ENCODE measurements around the gene APBA1. TPM values are rescaled to one million over a fixed set of nuclear protein-coding genes. Genes with fewer than 3 reads are reported as not detected.

APBA1 gene
- total RNA-seq, 4 donors from 2014 or later: 3.9 to 16.0 (median 6.6) TPM

GRCh38 chr9:69427286-69427685 is 244.9 kb downstream of the APBA1 start:
- TF ChIP-seq CTCF (IDR thresholded peaks at IDR 0.05; ENCODE audit: low read depth): no peak

GRCh38 chr9:69425136-69425801 is 246.9 kb downstream of the APBA1 start:
- TF ChIP-seq CTCF (IDR thresholded peaks at IDR 0.05; ENCODE audit: low read depth): no peak

- TF ChIP-seq CTCF (IDR thresholded peaks at IDR 0.05; ENCODE audit: low read depth): no peak
Measured at GRCh38 chr9:69421908-69422801, 250.0 kb downstream of the APBA1 start.

GRCh38 chr9:69420611-69421270 is 251.4 kb downstream of the APBA1 start:
- no peak for TF ChIP-seq CTCF (IDR thresholded peaks at IDR 0.05; ENCODE audit: low read depth)

- no peak for TF ChIP-seq CTCF (IDR thresholded peaks at IDR 0.05; ENCODE audit: low read depth)
Measured at GRCh38 chr9:69412741-69413150, 259.4 kb downstream of the APBA1 start.

GRCh38 chr9:69411931-69412740 is 260.0 kb downstream of the APBA1 start:
- TF ChIP-seq CTCF (IDR thresholded peaks at IDR 0.05; ENCODE audit: low read depth): no peak
